ENCODE measurements around the gene MICU1.

MICU1 gene

DNA sequence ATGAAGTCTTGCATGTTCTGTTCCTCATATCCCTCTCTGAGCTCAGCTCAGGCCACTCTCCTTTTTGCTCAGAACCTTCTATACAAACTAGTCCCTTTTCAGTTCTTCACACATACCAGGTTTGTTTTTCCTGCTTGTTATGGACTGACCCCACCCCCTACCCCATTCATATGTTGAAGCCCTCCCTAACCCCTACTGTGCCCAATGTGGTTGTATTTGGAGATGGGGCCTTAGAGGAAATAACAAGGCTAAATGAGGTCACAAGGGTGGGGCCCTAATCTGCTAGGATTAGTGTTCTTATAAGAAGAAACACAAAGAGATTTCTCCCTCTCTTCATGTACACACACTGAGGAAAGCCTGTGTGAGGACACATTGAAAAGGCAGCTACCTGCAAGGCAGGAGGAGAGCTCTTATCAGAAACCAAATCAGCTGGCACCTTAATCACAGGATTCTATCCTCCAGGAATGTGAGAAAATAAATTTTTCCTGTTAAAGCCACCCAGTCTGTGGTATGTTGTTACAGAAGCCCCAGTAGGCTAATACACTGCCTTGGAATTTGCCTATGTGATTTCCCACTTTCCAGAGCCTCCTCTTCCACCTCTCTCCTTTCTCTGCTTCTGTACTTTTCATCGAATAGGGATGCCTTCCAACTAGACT is 203.9 kb downstream of the MICU1 start:
- Histone ChIP-seq H3K27me3 (ENCODE audit: low read length) (no peaks in the 10 kb centered on the region), H3K79me2 (ENCODE audit: insufficient read depth, low read length) (no peaks in the 10 kb centered on the region), H4K20me1 (ENCODE audit: low read depth, low read length) (no peaks in the 10 kb centered on the region), H3K9me2 (replicated peaks; ENCODE audit: insufficient read depth, low read length) (no peaks in the 10 kb centered on the region), H3K9me3 (ENCODE audit: insufficient read depth, low read length) (no peaks in the 10 kb centered on the region), H3K9ac (ENCODE audit: low read length) (no peak overlapping the region), H3K36me3 (ENCODE audit: low read length) (no peaks in the 10 kb centered on the region), H3K4me3 (ENCODE audit: insufficient read depth, low read length, poor library complexity, severe bottlenecking) (no peak overlapping the region), H3F3A (ENCODE audit: insufficient read depth) (no peaks in the 10 kb centered on the region), H2AFZ (ENCODE audit: low read depth, low read length, severe bottlenecking) (no peak overlapping the region), H3K27ac (ENCODE audit: low read depth, low read length) (no peak overlapping the region), H3K4me2 (ENCODE audit: low read depth, low read length, poor library complexity, severe bottlenecking) (no peak overlapping the region)
- TF ChIP-seq CTCF (IDR thresholded peaks at IDR 0.05; ENCODE audit: insufficient read depth, low read length, poor library complexity, severe bottlenecking) = no peak
- no peak for TF ChIP-seq EZH2phosphoT487 (conservative IDR thresholded peaks at IDR 0.05; ENCODE audit: low read length)

DNA sequence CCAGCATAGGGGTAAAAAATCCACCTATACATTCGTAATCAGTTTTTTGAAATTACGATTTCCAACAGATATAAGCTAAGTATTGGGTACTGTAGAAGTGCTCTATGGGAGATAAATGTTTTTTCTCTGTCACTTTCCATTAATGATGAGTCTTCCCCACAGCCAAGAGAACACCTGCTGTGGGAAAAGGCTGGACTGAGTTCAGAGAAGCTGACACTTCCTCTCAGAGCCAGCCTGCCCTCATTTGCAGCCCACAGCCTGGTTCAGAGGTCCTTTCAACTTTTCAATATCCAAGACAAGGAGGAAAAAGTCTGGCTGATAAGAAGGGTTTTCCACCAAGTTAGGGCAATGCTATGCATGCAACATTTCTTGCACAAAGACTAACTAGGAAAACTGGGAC is 206.6 kb downstream of the MICU1 start:
- H4K20me1 ChIP-seq (ENCODE audit: low read depth, low read length) = no peaks in the 10 kb centered on the region
- H3K9ac ChIP-seq (ENCODE audit: low read length) = no peak overlapping the region
- H3K36me3 ChIP-seq (ENCODE audit: low read length) = no peaks in the 10 kb centered on the region
- no peak overlapping the region for H2AFZ ChIP-seq (ENCODE audit: low read depth, low read length, severe bottlenecking)
- TF ChIP-seq CTCF (IDR thresholded peaks at IDR 0.05; ENCODE audit: insufficient read depth, low read length, poor library complexity, severe bottlenecking) = no peak
- no peak for TF ChIP-seq EZH2phosphoT487 (conservative IDR thresholded peaks at IDR 0.05; ENCODE audit: low read length)
- no peaks in the 10 kb centered on the region for H3F3A ChIP-seq (ENCODE audit: insufficient read depth)
- no peak overlapping the region for H3K4me3 ChIP-seq (ENCODE audit: insufficient read depth, low read length, poor library complexity, severe bottlenecking)
- H3K79me2 ChIP-seq (ENCODE audit: insufficient read depth, low read length) = no peaks in the 10 kb centered on the region
- no peaks in the 10 kb centered on the region for H3K27me3 ChIP-seq (ENCODE audit: low read length)
- no peaks in the 10 kb centered on the region for H3K9me3 ChIP-seq (ENCODE audit: insufficient read depth, low read length)
- no peak overlapping the region for H3K4me2 ChIP-seq (ENCODE audit: low read depth, low read length, poor library complexity, severe bottlenecking)
- H3K27ac ChIP-seq (ENCODE audit: low read depth, low read length) = no peak overlapping the region
- no peaks in the 10 kb centered on the region for H3K9me2 ChIP-seq (replicated peaks; ENCODE audit: insufficient read depth, low read length)

DNA sequence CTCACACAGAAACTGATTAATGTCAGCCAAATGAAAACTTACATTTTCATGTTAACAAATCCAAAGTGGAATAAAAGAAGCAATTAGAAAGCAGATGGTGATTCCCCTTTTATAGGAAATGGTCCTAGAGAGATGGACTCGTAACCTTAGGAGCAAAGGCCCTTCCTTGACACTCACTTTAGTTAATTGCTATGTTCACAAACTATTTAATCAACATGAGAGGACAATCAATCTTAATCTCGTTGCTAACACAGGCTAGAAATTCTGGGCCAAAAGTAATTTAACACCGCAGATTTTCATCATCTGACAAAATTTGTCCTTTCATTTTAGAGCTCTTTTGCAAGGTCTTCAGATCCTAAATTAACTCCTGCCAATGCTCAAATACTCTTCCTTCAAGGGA is 207.2 kb downstream of the MICU1 start:
- Histone ChIP-seq H2AFZ (ENCODE audit: low read depth, low read length, severe bottlenecking) (no peak overlapping the region), H3K79me2 (ENCODE audit: insufficient read depth, low read length) (no peaks in the 10 kb centered on the region), H3K4me2 (ENCODE audit: low read depth, low read length, poor library complexity, severe bottlenecking) (no peak overlapping the region), H3K9ac (ENCODE audit: low read length) (no peak overlapping the region), H3K27me3 (ENCODE audit: low read length) (no peaks in the 10 kb centered on the region), H4K20me1 (ENCODE audit: low read depth, low read length) (no peaks in the 10 kb centered on the region), H3K36me3 (ENCODE audit: low read length) (no peaks in the 10 kb centered on the region), H3K4me3 (ENCODE audit: insufficient read depth, low read length, poor library complexity, severe bottlenecking) (no peak overlapping the region), H3K27ac (ENCODE audit: low read depth, low read length) (no peak overlapping the region), H3K9me3 (ENCODE audit: insufficient read depth, low read length) (no peaks in the 10 kb centered on the region), H3F3A (ENCODE audit: insufficient read depth) (no peaks in the 10 kb centered on the region), H3K9me2 (replicated peaks; ENCODE audit: insufficient read depth, low read length) (no peaks in the 10 kb centered on the region)
- TF ChIP-seq EZH2phosphoT487 (conservative IDR thresholded peaks at IDR 0.05; ENCODE audit: low read length) = no peak
- no peak for TF ChIP-seq CTCF (IDR thresholded peaks at IDR 0.05; ENCODE audit: insufficient read depth, low read length, poor library complexity, severe bottlenecking)

All from SU-DHL-6 (cell line).